ENCODE measurements around the gene UQCC2.

DNA sequence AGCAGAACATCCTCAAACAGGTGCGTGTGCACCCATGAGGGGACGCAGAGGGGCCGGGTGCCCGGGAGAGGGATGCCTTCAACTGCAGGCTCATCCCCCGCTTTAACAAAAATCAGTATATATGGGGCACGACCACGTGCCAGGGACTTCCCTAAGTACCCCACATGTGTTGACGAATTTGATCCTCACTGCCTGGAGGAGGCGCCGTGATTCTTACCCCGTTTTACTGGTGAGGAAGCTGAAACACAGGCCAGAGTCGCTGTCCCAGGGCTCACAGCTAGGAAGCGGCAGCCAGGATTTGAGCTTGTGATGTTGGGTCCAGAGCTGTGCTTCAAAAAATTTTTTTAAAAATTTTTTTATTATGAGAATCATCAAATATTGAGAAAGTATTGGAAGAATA lies 45.5 kb downstream of the UQCC2 start:
- TF ChIP-seq, protein P1, sequence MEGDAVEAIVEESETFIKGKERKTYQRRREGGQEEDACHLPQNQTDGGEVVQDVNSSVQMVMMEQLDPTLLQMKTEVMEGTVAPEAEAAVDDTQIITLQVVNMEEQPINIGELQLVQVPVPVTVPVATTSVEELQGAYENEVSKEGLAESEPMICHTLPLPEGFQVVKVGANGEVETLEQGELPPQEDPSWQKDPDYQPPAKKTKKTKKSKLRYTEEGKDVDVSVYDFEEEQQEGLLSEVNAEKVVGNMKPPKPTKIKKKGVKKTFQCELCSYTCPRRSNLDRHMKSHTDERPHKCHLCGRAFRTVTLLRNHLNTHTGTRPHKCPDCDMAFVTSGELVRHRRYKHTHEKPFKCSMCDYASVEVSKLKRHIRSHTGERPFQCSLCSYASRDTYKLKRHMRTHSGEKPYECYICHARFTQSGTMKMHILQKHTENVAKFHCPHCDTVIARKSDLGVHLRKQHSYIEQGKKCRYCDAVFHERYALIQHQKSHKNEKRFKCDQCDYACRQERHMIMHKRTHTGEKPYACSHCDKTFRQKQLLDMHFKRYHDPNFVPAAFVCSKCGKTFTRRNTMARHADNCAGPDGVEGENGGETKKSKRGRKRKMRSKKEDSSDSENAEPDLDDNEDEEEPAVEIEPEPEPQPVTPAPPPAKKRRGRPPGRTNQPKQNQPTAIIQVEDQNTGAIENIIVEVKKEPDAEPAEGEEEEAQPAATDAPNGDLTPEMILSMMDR (IDR thresholded peaks at IDR 0.05; ENCODE audit: insufficient read depth, low read length) = no peak
- TF ChIP-seq SPI1 (IDR thresholded peaks at IDR 0.05; ENCODE audit: borderline replicate concordance, low read depth) = no peak
- TF ChIP-seq GABPA (IDR thresholded peaks at IDR 0.05; ENCODE audit: low read depth) = no peak
- TF ChIP-seq, protein P2, sequence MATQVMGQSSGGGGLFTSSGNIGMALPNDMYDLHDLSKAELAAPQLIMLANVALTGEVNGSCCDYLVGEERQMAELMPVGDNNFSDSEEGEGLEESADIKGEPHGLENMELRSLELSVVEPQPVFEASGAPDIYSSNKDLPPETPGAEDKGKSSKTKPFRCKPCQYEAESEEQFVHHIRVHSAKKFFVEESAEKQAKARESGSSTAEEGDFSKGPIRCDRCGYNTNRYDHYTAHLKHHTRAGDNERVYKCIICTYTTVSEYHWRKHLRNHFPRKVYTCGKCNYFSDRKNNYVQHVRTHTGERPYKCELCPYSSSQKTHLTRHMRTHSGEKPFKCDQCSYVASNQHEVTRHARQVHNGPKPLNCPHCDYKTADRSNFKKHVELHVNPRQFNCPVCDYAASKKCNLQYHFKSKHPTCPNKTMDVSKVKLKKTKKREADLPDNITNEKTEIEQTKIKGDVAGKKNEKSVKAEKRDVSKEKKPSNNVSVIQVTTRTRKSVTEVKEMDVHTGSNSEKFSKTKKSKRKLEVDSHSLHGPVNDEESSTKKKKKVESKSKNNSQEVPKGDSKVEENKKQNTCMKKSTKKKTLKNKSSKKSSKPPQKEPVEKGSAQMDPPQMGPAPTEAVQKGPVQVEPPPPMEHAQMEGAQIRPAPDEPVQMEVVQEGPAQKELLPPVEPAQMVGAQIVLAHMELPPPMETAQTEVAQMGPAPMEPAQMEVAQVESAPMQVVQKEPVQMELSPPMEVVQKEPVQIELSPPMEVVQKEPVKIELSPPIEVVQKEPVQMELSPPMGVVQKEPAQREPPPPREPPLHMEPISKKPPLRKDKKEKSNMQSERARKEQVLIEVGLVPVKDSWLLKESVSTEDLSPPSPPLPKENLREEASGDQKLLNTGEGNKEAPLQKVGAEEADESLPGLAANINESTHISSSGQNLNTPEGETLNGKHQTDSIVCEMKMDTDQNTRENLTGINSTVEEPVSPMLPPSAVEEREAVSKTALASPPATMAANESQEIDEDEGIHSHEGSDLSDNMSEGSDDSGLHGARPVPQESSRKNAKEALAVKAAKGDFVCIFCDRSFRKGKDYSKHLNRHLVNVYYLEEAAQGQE (IDR thresholded peaks at IDR 0.05; ENCODE audit: insufficient replicate concordance, low read depth) = no peak
- TF ChIP-seq POLR2AphosphoS5 (IDR thresholded peaks at IDR 0.05; ENCODE audit: low read depth) = no peak

All from HL-60 (cell line).